Activated B cell treated with CpG ODN at 0.5 μM for 24 hours (primary cell): ENCODE data around the gene CACNG5. TPM values are rescaled to one million over a fixed set of nuclear protein-coding genes. Genes with fewer than 3 reads are reported as not detected.

ENCODE experiments used
- ATAC-seq: fragments of 200-7000 bp; cut with Tn5 transposase; one replicate; pipeline ENCODE4 v1.10.0; 2021; ENCODE audit warnings: low read depth, mild to moderate bottlenecking, moderate library complexity
- CTCF ChIA-PET: fragments of 350-600 bp; sonication (Branson Sonifier 250); formaldehyde crosslinking; loops from one replicate; lab custom pipeline; 2021; ENCODE audit warnings: antibody characterized with exemption; lab: Charles Lee
- POLR2A ChIA-PET: fragments of 350-600 bp; sonication (Branson Sonifier 250); formaldehyde crosslinking; loops from one replicate; lab custom pipeline; 2021; ENCODE audit warnings: antibody characterized with exemption; lab: Charles Lee
- DNase-seq: peaks from one replicate; pipeline ENCODE4 v3.0.0; 2022
- H3K27ac Mint-ChIP-seq: one replicate; pipeline ENCODE4 v1.8.0; 2020; ENCODE audit warnings: mixed read lengths
- H3K27me3 Mint-ChIP-seq: one replicate; pipeline ENCODE4 v1.8.0; 2021; ENCODE audit warnings: mixed read lengths
- H3K36me3 Mint-ChIP-seq: one replicate; pipeline ENCODE4 v1.8.0; 2021; ENCODE audit warnings: low read depth, mixed read lengths
- H3K4me1 Mint-ChIP-seq: one replicate; pipeline ENCODE4 v1.8.0; 2021; ENCODE audit warnings: mixed read lengths
- H3K4me3 Mint-ChIP-seq: one replicate; pipeline ENCODE4 v1.8.0; 2020; ENCODE audit warnings: mild to moderate bottlenecking, mixed read lengths
- H3K9me3 Mint-ChIP-seq: one replicate; pipeline ENCODE4 v1.8.0; 2020; ENCODE audit warnings: mixed read lengths
- intact Hi-C: fragments of 100-400 bp; cut with micrococcal nuclease; formaldehyde crosslinking; loops from one replicate; pipeline ENCODE4 v1.15.1; 2024
- total RNA-seq: library from RNA; stranded (reverse); gene quantifications from 2 replicates; pipeline ENCODE4 v1.2.3, GENCODE V29; 2022
- TF ChIP-seq, protein P1 (sequence below): fragments of 200-600 bp; IDR thresholded peaks from one replicate; pipeline ENCODE4 v1.8.0; 2022; ENCODE audit warnings: antibody characterized with exemption, mild to moderate bottlenecking

The CACNG5 gene, protein sequence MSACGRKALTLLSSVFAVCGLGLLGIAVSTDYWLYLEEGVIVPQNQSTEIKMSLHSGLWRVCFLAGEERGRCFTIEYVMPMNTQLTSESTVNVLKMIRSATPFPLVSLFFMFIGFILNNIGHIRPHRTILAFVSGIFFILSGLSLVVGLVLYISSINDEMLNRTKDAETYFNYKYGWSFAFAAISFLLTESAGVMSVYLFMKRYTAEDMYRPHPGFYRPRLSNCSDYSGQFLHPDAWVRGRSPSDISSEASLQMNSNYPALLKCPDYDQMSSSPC
- not detected in 2 replicates for total RNA-seq

DNA sequence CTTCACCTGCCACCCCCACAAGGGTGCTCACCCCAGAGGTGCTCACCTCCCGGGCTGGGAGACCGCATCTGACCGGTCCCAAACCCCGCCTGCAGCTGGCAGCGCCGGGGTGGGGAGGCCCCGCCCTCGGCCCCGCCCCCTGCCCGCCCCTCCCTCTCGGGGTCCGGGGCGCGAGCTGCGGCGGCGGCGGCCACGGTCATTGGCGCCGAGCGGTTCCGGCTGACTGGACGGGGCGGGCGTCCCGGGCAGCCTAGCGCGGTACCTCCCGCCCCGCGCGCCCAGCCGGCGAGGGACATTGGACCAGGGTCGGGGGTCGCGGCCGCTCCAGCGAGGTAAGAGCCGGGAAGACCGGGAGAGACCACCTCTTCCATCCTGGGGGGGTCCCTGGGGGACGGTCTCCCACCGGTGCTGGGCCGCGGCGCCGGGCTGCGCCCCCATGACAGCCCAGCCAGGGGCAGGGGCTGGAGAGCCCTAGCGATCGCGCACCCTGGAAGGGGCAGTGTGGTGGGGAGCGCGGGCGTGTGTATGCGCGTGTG lies at the start of gene CACNG5:
Gene CACNG5 (plus strand): TSS at position 199 of the 536 bp plus-strand sequence. CDS start 42,216 bp downstream, outside the sequence.
- CTCF ChIA-PET = no interaction called here
- TF ChIP-seq, protein P1, sequence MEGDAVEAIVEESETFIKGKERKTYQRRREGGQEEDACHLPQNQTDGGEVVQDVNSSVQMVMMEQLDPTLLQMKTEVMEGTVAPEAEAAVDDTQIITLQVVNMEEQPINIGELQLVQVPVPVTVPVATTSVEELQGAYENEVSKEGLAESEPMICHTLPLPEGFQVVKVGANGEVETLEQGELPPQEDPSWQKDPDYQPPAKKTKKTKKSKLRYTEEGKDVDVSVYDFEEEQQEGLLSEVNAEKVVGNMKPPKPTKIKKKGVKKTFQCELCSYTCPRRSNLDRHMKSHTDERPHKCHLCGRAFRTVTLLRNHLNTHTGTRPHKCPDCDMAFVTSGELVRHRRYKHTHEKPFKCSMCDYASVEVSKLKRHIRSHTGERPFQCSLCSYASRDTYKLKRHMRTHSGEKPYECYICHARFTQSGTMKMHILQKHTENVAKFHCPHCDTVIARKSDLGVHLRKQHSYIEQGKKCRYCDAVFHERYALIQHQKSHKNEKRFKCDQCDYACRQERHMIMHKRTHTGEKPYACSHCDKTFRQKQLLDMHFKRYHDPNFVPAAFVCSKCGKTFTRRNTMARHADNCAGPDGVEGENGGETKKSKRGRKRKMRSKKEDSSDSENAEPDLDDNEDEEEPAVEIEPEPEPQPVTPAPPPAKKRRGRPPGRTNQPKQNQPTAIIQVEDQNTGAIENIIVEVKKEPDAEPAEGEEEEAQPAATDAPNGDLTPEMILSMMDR = no peak
- no peaks in the 10 kb centered on the region for H3K36me3 Mint-ChIP-seq
- intact Hi-C loops = no loop called here
- POLR2A ChIA-PET = no interaction called here
- H3K27ac Mint-ChIP-seq = no peak within 1 kb of the TSS
- no peak within 1 kb of the TSS for H3K4me3 Mint-ChIP-seq
- peaks cover 3% of the 10 kb centered on the region for H3K4me1 Mint-ChIP-seq
- DNase-seq (no peak), ATAC-seq (no peak)
- peaks cover 51% of the 10 kb centered on the region for H3K27me3 Mint-ChIP-seq
- H3K9me3 Mint-ChIP-seq = no peaks in the 10 kb centered on the region

DNA sequence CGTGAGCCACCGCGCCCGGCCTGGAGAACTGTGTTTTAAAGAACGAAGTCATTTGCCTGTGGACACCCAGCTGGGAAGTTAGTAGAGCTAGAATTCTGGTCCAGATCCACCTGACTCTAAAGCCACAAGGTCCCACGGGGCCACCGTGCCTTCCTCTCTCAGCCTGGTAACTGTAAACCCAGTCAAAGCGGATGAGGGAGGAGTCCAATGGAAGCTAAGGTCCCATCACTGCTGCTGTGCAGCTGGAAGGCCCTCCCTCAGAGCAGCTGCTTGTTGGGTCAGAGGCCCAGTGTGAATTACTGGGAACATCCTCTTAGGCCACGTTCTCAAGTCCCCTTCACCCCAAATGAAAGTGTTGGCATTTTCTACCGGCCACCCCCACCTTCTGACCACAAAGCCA lies 48.8 kb upstream of the CACNG5 start:
- POLR2A ChIA-PET = no interaction called here
- TF ChIP-seq, protein P1 = no peak

GRCh38 chr17:66787914-66788313 lies 47.0 kb upstream of the CACNG5 start:
- ChIA-PET CTCF (no interaction called here), POLR2A (no interaction called here)
- intact Hi-C loops = no loop called here
- no peak for DNase-seq
- no peak overlapping the region for H3K27ac Mint-ChIP-seq
- H3K27me3 Mint-ChIP-seq = peaks cover 7% of the 10 kb centered on the region
- TF ChIP-seq, protein P1 = no peak
- H3K9me3 Mint-ChIP-seq = no peaks in the 10 kb centered on the region
- no peaks in the 10 kb centered on the region for H3K36me3 Mint-ChIP-seq
- no peak overlapping the region for H3K4me3 Mint-ChIP-seq
- no peak for ATAC-seq
- H3K4me1 Mint-ChIP-seq = peaks cover 31% of the 10 kb centered on the region

More for the DNA sequence above, 48.8 kb upstream of the CACNG5 start:
- no peak overlapping the region for H3K27ac Mint-ChIP-seq
- ATAC-seq (no peak), DNase-seq (no peak)
- H3K4me3 Mint-ChIP-seq = no peak overlapping the region
- CTCF ChIA-PET = no interaction called here
- no peaks in the 10 kb centered on the region for H3K36me3 Mint-ChIP-seq
- intact Hi-C loops = no loop called here
- H3K27me3 Mint-ChIP-seq = no peaks in the 10 kb centered on the region
- no peaks in the 10 kb centered on the region for H3K9me3 Mint-ChIP-seq
- H3K4me1 Mint-ChIP-seq = peaks cover 21% of the 10 kb centered on the region

DNA sequence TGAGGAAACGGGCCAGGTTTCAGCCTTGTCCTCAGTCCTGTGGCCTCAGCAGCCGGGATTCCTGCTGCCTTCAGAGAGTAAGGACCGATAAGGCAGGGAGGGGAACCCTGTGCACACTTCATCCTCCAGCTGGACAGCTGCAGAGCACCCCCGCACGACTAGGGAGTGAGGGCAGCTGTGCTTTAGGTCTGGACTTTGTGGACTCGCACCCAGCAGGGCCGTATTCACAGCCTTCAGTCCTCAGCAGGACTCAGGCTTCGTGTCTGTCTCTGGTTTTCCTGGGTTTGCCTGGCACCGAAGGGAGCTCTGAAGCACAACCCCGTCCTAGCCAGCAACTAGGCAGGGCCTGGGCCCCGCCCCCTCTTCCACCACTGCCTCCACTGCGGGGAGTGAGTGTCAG lies 45.8 kb upstream of the CACNG5 start:
- H3K9me3 Mint-ChIP-seq = no peaks in the 10 kb centered on the region
- no peak overlapping the region for H3K27ac Mint-ChIP-seq
- intact Hi-C loops = no loop called here
- ATAC-seq (no peak), DNase-seq (no peak)
- POLR2A ChIA-PET = no interaction called here
- no peaks in the 10 kb centered on the region for H3K36me3 Mint-ChIP-seq
- H3K4me1 Mint-ChIP-seq = peaks cover 31% of the 10 kb centered on the region
- CTCF ChIA-PET = no interaction called here
- peaks cover 10% of the 10 kb centered on the region for H3K27me3 Mint-ChIP-seq
- TF ChIP-seq, protein P1 = no peak
- no peak overlapping the region for H3K4me3 Mint-ChIP-seq

GRCh38 chr17:66789961-66790437 lies 44.9 kb upstream of the CACNG5 start:
- no peak overlapping the region for H3K4me3 Mint-ChIP-seq
- ChIA-PET CTCF (no interaction called here), POLR2A (no interaction called here)
- no peak overlapping the region for H3K27ac Mint-ChIP-seq
- peaks cover 31% of the 10 kb centered on the region for H3K4me1 Mint-ChIP-seq
- no peaks in the 10 kb centered on the region for H3K36me3 Mint-ChIP-seq
- TF ChIP-seq, protein P1 = no peak
- intact Hi-C loops = no loop called here
- no peaks in the 10 kb centered on the region for H3K9me3 Mint-ChIP-seq
- peaks cover 10% of the 10 kb centered on the region for H3K27me3 Mint-ChIP-seq
- DNase-seq (no peak), ATAC-seq (no peak)
